Measurements from ENCODE around the gene RCAN3.
A peak's percentile ranks its signal among the peaks of the same experiment; 100 is the strongest.

The RCAN3 gene

DNA sequence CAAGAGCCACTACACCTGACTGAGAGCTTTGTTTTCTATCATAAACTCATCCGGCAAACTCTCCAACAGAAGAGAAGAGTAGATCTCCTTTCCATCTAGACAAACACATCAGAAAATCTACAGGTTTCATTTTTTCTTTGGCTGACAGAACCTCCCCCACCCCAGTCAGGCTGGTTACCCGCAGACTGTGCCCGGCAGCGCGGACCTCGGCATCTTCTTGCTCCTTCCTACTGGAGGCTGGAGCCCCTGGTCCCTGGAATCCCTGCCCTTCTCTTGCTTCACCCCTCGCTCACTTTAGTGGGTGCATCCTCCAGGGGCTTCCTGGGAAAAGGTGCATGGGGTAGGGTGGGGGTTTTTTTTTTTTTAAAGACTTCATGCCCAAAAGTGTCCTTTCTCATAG lies 76.2 kb downstream of the RCAN3 start:
- TF ChIP-seq, protein P1, sequence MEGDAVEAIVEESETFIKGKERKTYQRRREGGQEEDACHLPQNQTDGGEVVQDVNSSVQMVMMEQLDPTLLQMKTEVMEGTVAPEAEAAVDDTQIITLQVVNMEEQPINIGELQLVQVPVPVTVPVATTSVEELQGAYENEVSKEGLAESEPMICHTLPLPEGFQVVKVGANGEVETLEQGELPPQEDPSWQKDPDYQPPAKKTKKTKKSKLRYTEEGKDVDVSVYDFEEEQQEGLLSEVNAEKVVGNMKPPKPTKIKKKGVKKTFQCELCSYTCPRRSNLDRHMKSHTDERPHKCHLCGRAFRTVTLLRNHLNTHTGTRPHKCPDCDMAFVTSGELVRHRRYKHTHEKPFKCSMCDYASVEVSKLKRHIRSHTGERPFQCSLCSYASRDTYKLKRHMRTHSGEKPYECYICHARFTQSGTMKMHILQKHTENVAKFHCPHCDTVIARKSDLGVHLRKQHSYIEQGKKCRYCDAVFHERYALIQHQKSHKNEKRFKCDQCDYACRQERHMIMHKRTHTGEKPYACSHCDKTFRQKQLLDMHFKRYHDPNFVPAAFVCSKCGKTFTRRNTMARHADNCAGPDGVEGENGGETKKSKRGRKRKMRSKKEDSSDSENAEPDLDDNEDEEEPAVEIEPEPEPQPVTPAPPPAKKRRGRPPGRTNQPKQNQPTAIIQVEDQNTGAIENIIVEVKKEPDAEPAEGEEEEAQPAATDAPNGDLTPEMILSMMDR (IDR thresholded peaks at IDR 0.05; ENCODE audit: low read depth, low read length): no peak
- H3K27me3 ChIP-seq: no peaks in the 10 kb centered on the region
- DNase-seq: no peak
- H3K9me3 ChIP-seq: no peaks in the 10 kb centered on the region
- no peaks in the 10 kb centered on the region for H3K4me1 ChIP-seq
- H3K36me3 ChIP-seq: no peaks in the 10 kb centered on the region
- H3K4me3 ChIP-seq (ENCODE audit: low read depth, low read length): no peak overlapping the region

DNA sequence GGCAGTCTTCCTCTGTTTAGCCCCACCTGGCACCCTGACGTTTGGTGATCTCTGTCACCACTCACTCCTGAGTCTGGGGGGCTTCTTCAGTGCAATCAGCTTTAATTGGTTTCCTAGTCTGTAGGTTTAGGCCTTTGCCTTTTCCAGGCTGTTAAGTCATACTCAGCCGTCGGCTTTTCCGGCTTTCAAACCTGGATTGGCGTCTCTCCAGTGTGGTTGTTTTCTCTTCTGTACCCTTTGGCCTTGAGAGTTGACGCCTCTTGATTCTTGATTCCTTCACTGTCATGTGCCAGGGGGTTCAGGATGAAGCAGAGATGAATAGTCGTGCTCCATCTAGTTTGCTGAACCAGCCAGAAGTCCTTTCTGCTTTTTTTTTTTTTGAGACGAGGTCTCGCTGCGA lies 78.1 kb downstream of the RCAN3 start:
- no peak overlapping the region for H3K4me3 ChIP-seq (ENCODE audit: low read depth, low read length)

DNA sequence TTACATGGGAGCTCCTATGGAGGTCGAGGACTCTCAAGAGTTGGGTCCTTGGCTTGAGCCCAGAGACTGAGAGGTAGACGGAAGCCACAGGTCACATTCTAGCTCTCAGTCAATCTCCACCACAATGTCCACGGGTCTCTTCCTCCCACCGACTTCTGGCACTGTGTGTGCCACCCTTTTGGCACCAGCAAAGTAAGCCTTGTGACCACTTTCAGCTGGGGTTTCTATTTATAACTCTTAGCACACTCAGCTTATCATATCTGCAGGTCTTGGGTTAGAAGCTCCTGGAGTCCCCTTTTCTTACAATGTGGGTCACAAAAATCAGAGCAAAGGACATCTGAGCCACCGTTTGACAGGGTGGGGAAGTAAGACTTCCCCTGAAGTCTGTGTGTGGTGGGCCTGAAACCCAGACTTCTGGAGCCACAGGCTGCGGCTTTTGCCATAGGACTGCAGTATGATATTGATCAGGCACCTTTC lies 81.6 kb downstream of the RCAN3 start:
- TF ChIP-seq, protein P1 (IDR thresholded peaks at IDR 0.05; ENCODE audit: low read depth, low read length): no peak
- Histone ChIP-seq H3K9me3 (no peaks in the 10 kb centered on the region), H3K36me3 (no peaks in the 10 kb centered on the region), H3K27me3 (peaks cover 5% of the 10 kb centered on the region; the same call in 1 of the 2 replicates), H3K4me1 (no peaks in the 10 kb centered on the region), H3K4me3 (ENCODE audit: low read depth, low read length) (no peak overlapping the region)
- no peak for DNase-seq

More for the DNA sequence above, 78.1 kb downstream of the RCAN3 start:
- Histone ChIP-seq H3K27me3 (peaks cover 5% of the 10 kb centered on the region; the same call in 1 of the 2 replicates), H3K9me3 (no peaks in the 10 kb centered on the region), H3K4me1 (no peaks in the 10 kb centered on the region), H3K36me3 (no peaks in the 10 kb centered on the region)
- TF ChIP-seq, protein P1 (IDR thresholded peaks at IDR 0.05; ENCODE audit: low read depth, low read length): no peak
- no peak for DNase-seq

DNA sequence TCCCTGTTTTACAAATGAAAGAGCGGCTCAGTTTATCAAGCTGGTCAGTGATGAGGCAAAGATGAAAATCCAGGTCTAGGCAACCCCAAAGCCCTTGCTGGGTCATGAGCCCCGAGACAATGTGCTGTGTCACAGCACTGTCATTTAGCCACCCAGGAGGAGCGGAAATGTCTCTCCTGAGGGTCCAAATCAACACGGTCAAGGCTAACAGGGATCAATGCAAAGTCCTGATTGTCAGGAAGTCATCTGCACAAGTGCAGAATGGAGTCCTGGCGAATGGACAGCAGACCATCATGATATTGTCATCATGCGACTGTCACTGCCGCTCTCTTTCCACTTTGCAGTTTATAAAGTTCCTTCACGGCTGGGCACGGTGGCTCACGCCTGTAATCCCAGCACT lies 83.5 kb downstream of the RCAN3 start:
- TF ChIP-seq, protein P1 (IDR thresholded peaks at IDR 0.05; ENCODE audit: low read depth, low read length): no peak

DNA sequence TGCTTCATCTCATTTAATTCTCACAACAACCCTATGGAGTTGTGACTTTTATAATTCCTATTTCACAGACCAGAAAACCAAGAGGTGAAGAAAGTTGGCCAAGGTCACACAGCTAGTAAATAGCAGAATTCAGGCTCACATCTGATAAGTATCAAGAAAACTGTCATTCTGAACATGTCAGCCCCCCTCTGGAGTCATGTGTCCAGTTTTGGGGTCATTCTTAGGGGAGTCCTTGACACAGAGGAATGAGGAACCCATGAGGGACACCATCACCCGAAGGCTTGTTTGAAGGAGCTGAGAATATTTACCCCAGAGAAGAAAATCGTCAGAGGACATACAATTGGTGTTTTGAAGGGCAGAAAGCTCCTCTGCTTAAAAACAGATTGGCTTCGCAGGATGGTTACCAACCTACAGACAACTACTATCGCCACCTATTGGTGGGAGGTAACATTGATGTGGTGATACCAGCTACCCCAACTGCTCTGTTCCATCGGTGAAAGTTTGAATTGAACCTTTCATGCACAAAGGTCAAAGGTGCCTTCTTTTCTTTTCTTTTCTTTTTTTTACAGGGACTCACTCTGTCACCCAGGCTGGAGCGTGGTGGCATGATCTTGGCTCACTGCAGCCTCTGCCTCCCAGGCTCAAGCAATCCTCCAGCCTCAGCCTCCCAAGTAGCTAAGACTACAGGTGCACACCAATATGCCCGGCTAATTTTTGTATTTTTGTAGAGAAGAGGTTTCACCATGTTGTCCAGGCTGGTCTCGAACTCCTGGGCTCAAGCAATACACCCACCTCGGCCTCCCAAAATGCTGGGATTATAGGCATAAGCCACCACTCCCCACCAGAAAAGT lies 84.6 kb downstream of the RCAN3 start:
- Histone ChIP-seq H3K4me1 (no peaks in the 10 kb centered on the region), H3K4me3 (ENCODE audit: low read depth, low read length) (no peak overlapping the region), H3K36me3 (no peaks in the 10 kb centered on the region), H3K9me3 (no peaks in the 10 kb centered on the region), H3K27me3 (peaks cover 5% of the 10 kb centered on the region; the same call in 1 of the 2 replicates)
- peak; percentile 17 for DNase-seq
- TF ChIP-seq, protein P1 (IDR thresholded peaks at IDR 0.05; ENCODE audit: low read depth, low read length): peak; percentile 64

More for the DNA sequence above, 83.5 kb downstream of the RCAN3 start:
- Histone ChIP-seq H3K36me3 (no peaks in the 10 kb centered on the region), H3K4me1 (no peaks in the 10 kb centered on the region), H3K27me3 (peaks cover 5% of the 10 kb centered on the region; the same call in 1 of the 2 replicates), H3K9me3 (no peaks in the 10 kb centered on the region), H3K4me3 (ENCODE audit: low read depth, low read length) (no peak overlapping the region)
- DNase-seq: no peak

DNA sequence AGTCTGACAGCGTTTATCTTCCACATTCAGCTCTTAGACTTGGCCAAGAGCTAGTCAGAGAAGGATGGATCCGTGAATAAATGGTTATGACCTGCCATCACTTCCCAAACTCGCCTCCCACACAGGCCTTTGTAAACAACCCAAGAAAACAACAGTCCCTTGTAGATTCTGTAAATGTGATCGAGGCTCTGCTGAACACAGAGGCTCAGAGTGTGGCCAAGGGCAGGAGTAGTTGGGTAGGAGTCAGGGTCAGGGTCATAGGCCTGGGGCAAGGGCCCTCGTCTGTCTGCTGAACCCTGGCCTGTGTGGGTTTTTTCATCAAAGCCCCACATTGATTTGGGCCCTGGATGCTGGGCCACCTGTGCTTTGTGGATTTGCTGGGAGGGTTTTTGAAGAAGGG lies 85.9 kb downstream of the RCAN3 start:
- TF ChIP-seq, protein P1 (IDR thresholded peaks at IDR 0.05; ENCODE audit: low read depth, low read length): no peak
- Histone ChIP-seq H3K36me3 (no peaks in the 10 kb centered on the region), H3K27me3 (peaks cover 5% of the 10 kb centered on the region; the same call in 1 of the 2 replicates), H3K4me1 (no peaks in the 10 kb centered on the region), H3K4me3 (ENCODE audit: low read depth, low read length) (no peak overlapping the region), H3K9me3 (no peaks in the 10 kb centered on the region)
- DNase-seq: no peak
